HCT116 (cell line): ENCODE results near the gene LTBP1. TPM values are rescaled to one million over a fixed set of nuclear protein-coding genes. Genes with fewer than 3 reads are reported as not detected.

Experiments used
- ATAC-seq: fragments of 200-7000 bp; cut with Tn5 transposase; 2 replicates; pipeline ENCODE4 v1.9.1; 2020; ENCODE audit warnings: mild to moderate bottlenecking, moderate library complexity
- BruUV-seq: library from RNA; stranded (reverse); fragments of 400-500 nt; replicated peaks from 2 replicates; lab custom pipeline; 2021; lab: Mats Ljungman, UMichigan
- CTCF ChIA-PET: fragments of 300-600 bp; sonication (Branson Sonifier 250); formaldehyde crosslinking; loops from one replicate; lab custom pipeline; 2021; ENCODE audit warnings: antibody characterized with exemption; lab: Charles Lee
- POLR2A ChIA-PET: fragments of 300-600, 350-600 bp; sonication (Branson Sonifier 250); formaldehyde crosslinking; loops from one replicate; lab custom pipeline; 2021; ENCODE audit warnings: antibody characterized with exemption; lab: Charles Lee
- RAD21 ChIA-PET, 2 experiments: fragments of 300-600 bp; sonication (Branson Sonifier 250); formaldehyde crosslinking; loops; one replicate each; lab custom pipeline; 2023; ENCODE audit warnings: low total read pairs in 2 of 2; ENCODE audit not compliant: uncharacterized antibody in 2 of 2, unreplicated experiment in 2 of 2, low non-redundant PET in 1 of 2; lab: Charles Lee
- DNase-seq: peaks from one replicate; pipeline ENCODE4 v3.0.0-alpha.2; 2010; ENCODE audit warnings: low read depth, low spot score
- H2AFZ ChIP-seq: fragments of 200-600 bp; shearing (Covaris generic), sonication (generic); 2 replicates; pipeline ENCODE4 v1.6.1; 2017; ENCODE audit warnings: low read depth, mixed run types, mixed read lengths, antibody characterized with exemption, low read length; ENCODE audit not compliant: poor library complexity, severe bottlenecking
- H3K27ac ChIP-seq: 2 replicates; pipeline ENCODE4 v1.5.1; 2012; ENCODE audit warnings: low read depth, low read length
- H3K27me3 ChIP-seq: fragments of 200-600 bp; sonication (generic); 2 replicates; pipeline ENCODE4 v1.6.1; 2016; ENCODE audit warnings: mixed run types, low read length, mixed read lengths; ENCODE audit not compliant: insufficient read depth
- H3K36me3 ChIP-seq, 2 experiments: fragments of 200-500 bp in 1 of 2; fragments of 200-600 bp in 1 of 2; sonication (Bioruptor generic) in 1 of 2; sonication (generic) in 1 of 2; 2 replicates each; pipeline versions ENCODE4 v1.5.1 to v1.6.1; 2014 to 2016; ENCODE audit warnings: low read length in 2 of 2, inconsistent platforms in 1 of 2, mixed read lengths in 1 of 2, mixed run types in 1 of 2; ENCODE audit not compliant: insufficient read depth in 2 of 2, control insufficient read depth in 1 of 2
- H3K4me1 ChIP-seq, 2 experiments: fragments of 200-600 bp in 1 of 2; sonication (generic) in 1 of 2; 2 replicates each; pipeline versions ENCODE4 v1.5.1 to v1.6.1; 2012 to 2017; ENCODE audit warnings: low read length in 2 of 2, inconsistent platforms in 1 of 2, mild to moderate bottlenecking in 1 of 2, mixed read lengths in 1 of 2, mixed run types in 1 of 2, moderate library complexity in 1 of 2; ENCODE audit not compliant: insufficient read depth in 2 of 2, control insufficient read depth in 1 of 2
- H3K4me2 ChIP-seq: fragments of 200-600 bp; sonication (generic); 2 replicates; pipeline ENCODE4 v1.6.1; 2017; ENCODE audit warnings: mixed run types, low read length, mixed read lengths
- H3K4me3 ChIP-seq, 2 experiments: fragments of 200-600 bp in 1 of 2; sonication (generic) in 1 of 2; replicated peaks in 1 of 2; 2 replicates each; pipeline ENCODE4 v1.5.1; 2011 to 2016; ENCODE audit warnings: low read length in 2 of 2, control low read depth in 1 of 2, low read depth in 1 of 2, mild to moderate bottlenecking in 1 of 2, mixed read lengths in 1 of 2, mixed run types in 1 of 2
- H3K79me2 ChIP-seq: fragments of 200-600 bp; sonication (generic); 2 replicates; pipeline ENCODE4 v1.6.1; 2017; ENCODE audit warnings: mild to moderate bottlenecking, mixed run types, low read length, moderate library complexity, mixed read lengths; ENCODE audit not compliant: insufficient read depth
- H3K9ac ChIP-seq: fragments of 200-600 bp; sonication (generic); 2 replicates; pipeline ENCODE4 v1.6.1; 2016; ENCODE audit warnings: low read length, mixed read lengths
- H3K9me2 ChIP-seq: fragments of 200-600 bp; sonication (generic), shearing (Covaris generic); 2 replicates; pipeline ENCODE4 v1.6.1; 2017; ENCODE audit warnings: mixed run types, mild to moderate bottlenecking, moderate library complexity; ENCODE audit not compliant: insufficient read depth
- H3K9me3 ChIP-seq, 2 experiments: fragments of 200-500 bp in 1 of 2; fragments of 200-600 bp in 1 of 2; sonication (Bioruptor generic) in 1 of 2; sonication (generic) in 1 of 2; 2 replicates each; pipeline ENCODE4 v1.6.1; 2014 to 2017; ENCODE audit warnings: low read length in 2 of 2, mixed read lengths in 2 of 2, inconsistent platforms in 1 of 2, low read depth in 1 of 2, mild to moderate bottlenecking in 1 of 2, mixed run types in 1 of 2, moderate library complexity in 1 of 2; ENCODE audit not compliant: control insufficient read depth in 1 of 2, insufficient read depth in 1 of 2
- H4K20me1 ChIP-seq: fragments of 200-600 bp; sonication (generic), shearing (Covaris generic); 2 replicates; pipeline ENCODE4 v1.6.1; 2017; ENCODE audit warnings: mixed run types, mild to moderate bottlenecking, moderate library complexity; ENCODE audit not compliant: insufficient read depth
- CBX3 ChIP-seq: IDR thresholded peaks from 2 replicates; pipeline ENCODE4 v1.6.1; 2012; ENCODE audit warnings: low read depth
- CEBPB ChIP-seq: IDR thresholded peaks from 2 replicates; pipeline ENCODE4 v1.6.1; 2012; ENCODE audit warnings: low read depth
- EGR1 ChIP-seq: IDR thresholded peaks from 2 replicates; pipeline ENCODE4 v1.6.1; 2012; ENCODE audit warnings: low read depth
- ELF1 ChIP-seq: IDR thresholded peaks from 2 replicates; pipeline ENCODE4 v1.6.1; 2012; ENCODE audit warnings: low read depth, borderline replicate concordance
- EZH2 ChIP-seq: fragments of 200-600 bp; sonication (generic); IDR thresholded peaks from 2 replicates; pipeline ENCODE4 v1.6.1; 2017; ENCODE audit warnings: antibody characterized with exemption, mixed run types
- EZH2phosphoT487 ChIP-seq: fragments of 200-600 bp; IDR thresholded peaks from 2 replicates; pipeline ENCODE4 v1.6.1; 2018; ENCODE audit warnings: antibody characterized with exemption, borderline replicate concordance
- JUND ChIP-seq: IDR thresholded peaks from 2 replicates; pipeline ENCODE4 v1.6.1; 2012
- POLR2A ChIP-seq: IDR thresholded peaks from 2 replicates; pipeline ENCODE4 v1.7.0; 2011; ENCODE audit warnings: borderline replicate concordance; ENCODE audit not compliant: insufficient read depth, insufficient read length; ENCODE audit errors: extremely low read depth
- SIN3A ChIP-seq: IDR thresholded peaks from 2 replicates; pipeline ENCODE4 v1.6.1; 2012; ENCODE audit warnings: low read depth
- SP1 ChIP-seq: IDR thresholded peaks from 2 replicates; pipeline ENCODE4 v1.6.1; 2012; ENCODE audit warnings: low read depth
- SRF ChIP-seq: IDR thresholded peaks from 2 replicates; pipeline ENCODE4 v1.6.1; 2012; ENCODE audit warnings: low read depth
- TCF7L2 ChIP-seq: IDR thresholded peaks from 2 replicates; pipeline ENCODE4 v1.7.0; 2011; ENCODE audit warnings: borderline replicate concordance, inconsistent platforms; ENCODE audit not compliant: insufficient read depth, insufficient read length; ENCODE audit errors: extremely low read depth
- YY1 ChIP-seq: IDR thresholded peaks from 2 replicates; pipeline ENCODE4 v1.6.1; 2011; ENCODE audit warnings: low read length, low read depth, moderate library complexity, mild to moderate bottlenecking; ENCODE audit not compliant: insufficient replicate concordance; ENCODE audit errors: extremely low read depth
- intact Hi-C: fragments of 100-400 bp; cut with micrococcal nuclease; formaldehyde crosslinking; loops from 2 replicates; pipeline ENCODE4 v1.10.0; 2022
- total RNA-seq: library from RNA; stranded (reverse); gene quantifications from one replicate; pipeline ENCODE4 v1.2.1, GENCODE V29; 2021; ENCODE audit not compliant: unreplicated experiment
- TF ChIP-seq, protein P1 (sequence below): IDR thresholded peaks from 2 replicates; pipeline ENCODE4 v1.6.1; 2012
- TF ChIP-seq, protein P2 (sequence below): IDR thresholded peaks from 2 replicates; pipeline ENCODE4 v1.6.1; 2011; ENCODE audit warnings: mild to moderate bottlenecking, low read length, moderate library complexity; ENCODE audit not compliant: insufficient replicate concordance; ENCODE audit errors: extremely low read depth
- TF ChIP-seq, protein P3 (sequence below): IDR thresholded peaks from 2 replicates; pipeline ENCODE4 v1.6.1; 2012; ENCODE audit warnings: low read depth

LTBP1 gene
- total RNA-seq, 1 experiment from 2014 or later: 5.1 TPM

- H3K9ac ChIP-seq: no peak overlapping the region
- H4K20me1 ChIP-seq: no peaks in the 10 kb centered on the region
- RAD21 ChIA-PET: no interaction called here
- DNase-seq (no peak), ATAC-seq (no peak)
- H3K9me2 ChIP-seq: no peaks in the 10 kb centered on the region
- H3K27me3 ChIP-seq: peaks cover 31% of the 10 kb centered on the region
- no TSS peak for BruUV-seq
- POLR2A ChIA-PET: no interaction called here
- intact Hi-C loops: no loop called here
- CTCF ChIA-PET: no interaction called here
- no peaks in the 10 kb centered on the region for H3K36me3 ChIP-seq
- H2AFZ ChIP-seq: no peak overlapping the region
- TF ChIP-seq CEBPB (no peak), JUND (no peak)
- TF ChIP-seq, protein P1, sequence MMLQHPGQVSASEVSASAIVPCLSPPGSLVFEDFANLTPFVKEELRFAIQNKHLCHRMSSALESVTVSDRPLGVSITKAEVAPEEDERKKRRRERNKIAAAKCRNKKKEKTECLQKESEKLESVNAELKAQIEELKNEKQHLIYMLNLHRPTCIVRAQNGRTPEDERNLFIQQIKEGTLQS: no peak
- H3K4me3 ChIP-seq: no peak overlapping the region
- H3K4me1 ChIP-seq: peaks cover 11 to 14% of the 10 kb centered on the region in 2 experiments
- no peak overlapping the region for H3K27ac ChIP-seq
- H3K79me2 ChIP-seq: no peaks in the 10 kb centered on the region
- no peak overlapping the region for H3K4me2 ChIP-seq
- no peaks in the 10 kb centered on the region for H3K9me3 ChIP-seq
Observed at GRCh38 chr2:33130054-33130447, 183.3 kb downstream of the LTBP1 start.

- no peak overlapping the region for H2AFZ ChIP-seq
- H3K4me1 ChIP-seq: peaks cover 11 to 14% of the 10 kb centered on the region in 2 experiments
- no TSS peak for BruUV-seq
- H3K9ac ChIP-seq: no peak overlapping the region
- H3K27ac ChIP-seq: no peak overlapping the region
- intact Hi-C loops: no loop called here
- no peaks in the 10 kb centered on the region for H4K20me1 ChIP-seq
- ChIA-PET RAD21 (no interaction called here), CTCF (no interaction called here), POLR2A (no interaction called here)
- H3K9me2 ChIP-seq: no peaks in the 10 kb centered on the region
- DNase-seq (no peak), ATAC-seq (no peak)
- no peaks in the 10 kb centered on the region for H3K9me3 ChIP-seq
- no peaks in the 10 kb centered on the region for H3K36me3 ChIP-seq
- H3K4me3 ChIP-seq: no peak overlapping the region
- H3K4me2 ChIP-seq: no peak overlapping the region
- no peaks in the 10 kb centered on the region for H3K79me2 ChIP-seq
- peaks cover 36% of the 10 kb centered on the region for H3K27me3 ChIP-seq
- TF ChIP-seq TCF7L2 (no peak), CEBPB (no peak), YY1 (no peak), SRF (no peak), EZH2phosphoT487 (no peak), ELF1 (no peak), CBX3 (no peak), EZH2 (no peak), SIN3A (no peak), JUND (no peak), EGR1 (no peak), POLR2A (no peak), SP1 (no peak)
- TF ChIP-seq, protein P2, sequence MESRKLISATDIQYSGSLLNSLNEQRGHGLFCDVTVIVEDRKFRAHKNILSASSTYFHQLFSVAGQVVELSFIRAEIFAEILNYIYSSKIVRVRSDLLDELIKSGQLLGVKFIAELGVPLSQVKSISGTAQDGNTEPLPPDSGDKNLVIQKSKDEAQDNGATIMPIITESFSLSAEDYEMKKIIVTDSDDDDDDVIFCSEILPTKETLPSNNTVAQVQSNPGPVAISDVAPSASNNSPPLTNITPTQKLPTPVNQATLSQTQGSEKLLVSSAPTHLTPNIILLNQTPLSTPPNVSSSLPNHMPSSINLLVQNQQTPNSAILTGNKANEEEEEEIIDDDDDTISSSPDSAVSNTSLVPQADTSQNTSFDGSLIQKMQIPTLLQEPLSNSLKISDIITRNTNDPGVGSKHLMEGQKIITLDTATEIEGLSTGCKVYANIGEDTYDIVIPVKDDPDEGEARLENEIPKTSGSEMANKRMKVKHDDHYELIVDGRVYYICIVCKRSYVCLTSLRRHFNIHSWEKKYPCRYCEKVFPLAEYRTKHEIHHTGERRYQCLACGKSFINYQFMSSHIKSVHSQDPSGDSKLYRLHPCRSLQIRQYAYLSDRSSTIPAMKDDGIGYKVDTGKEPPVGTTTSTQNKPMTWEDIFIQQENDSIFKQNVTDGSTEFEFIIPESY: no peak
- TF ChIP-seq, protein P3, sequence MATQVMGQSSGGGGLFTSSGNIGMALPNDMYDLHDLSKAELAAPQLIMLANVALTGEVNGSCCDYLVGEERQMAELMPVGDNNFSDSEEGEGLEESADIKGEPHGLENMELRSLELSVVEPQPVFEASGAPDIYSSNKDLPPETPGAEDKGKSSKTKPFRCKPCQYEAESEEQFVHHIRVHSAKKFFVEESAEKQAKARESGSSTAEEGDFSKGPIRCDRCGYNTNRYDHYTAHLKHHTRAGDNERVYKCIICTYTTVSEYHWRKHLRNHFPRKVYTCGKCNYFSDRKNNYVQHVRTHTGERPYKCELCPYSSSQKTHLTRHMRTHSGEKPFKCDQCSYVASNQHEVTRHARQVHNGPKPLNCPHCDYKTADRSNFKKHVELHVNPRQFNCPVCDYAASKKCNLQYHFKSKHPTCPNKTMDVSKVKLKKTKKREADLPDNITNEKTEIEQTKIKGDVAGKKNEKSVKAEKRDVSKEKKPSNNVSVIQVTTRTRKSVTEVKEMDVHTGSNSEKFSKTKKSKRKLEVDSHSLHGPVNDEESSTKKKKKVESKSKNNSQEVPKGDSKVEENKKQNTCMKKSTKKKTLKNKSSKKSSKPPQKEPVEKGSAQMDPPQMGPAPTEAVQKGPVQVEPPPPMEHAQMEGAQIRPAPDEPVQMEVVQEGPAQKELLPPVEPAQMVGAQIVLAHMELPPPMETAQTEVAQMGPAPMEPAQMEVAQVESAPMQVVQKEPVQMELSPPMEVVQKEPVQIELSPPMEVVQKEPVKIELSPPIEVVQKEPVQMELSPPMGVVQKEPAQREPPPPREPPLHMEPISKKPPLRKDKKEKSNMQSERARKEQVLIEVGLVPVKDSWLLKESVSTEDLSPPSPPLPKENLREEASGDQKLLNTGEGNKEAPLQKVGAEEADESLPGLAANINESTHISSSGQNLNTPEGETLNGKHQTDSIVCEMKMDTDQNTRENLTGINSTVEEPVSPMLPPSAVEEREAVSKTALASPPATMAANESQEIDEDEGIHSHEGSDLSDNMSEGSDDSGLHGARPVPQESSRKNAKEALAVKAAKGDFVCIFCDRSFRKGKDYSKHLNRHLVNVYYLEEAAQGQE: no peak
- TF ChIP-seq, protein P1: no peak
Observed at GRCh38 chr2:33130544-33130943, 183.8 kb downstream of the LTBP1 start.
